Smooth muscle cell of the brain vasculature (primary cell): Measurements from ENCODE around the gene FCHSD1.
"Not testable (repeated sequence)": the region's sequence is repeated elsewhere in the genome, so short reads cannot be mapped to it uniquely, and the experiment has no call there.

Experiments
- DNase-seq: peaks from one replicate; pipeline ENCODE4 v3.0.0-alpha.2; 2012; ENCODE audit warnings: low read depth, low spot score

FCHSD1 gene

DNA sequence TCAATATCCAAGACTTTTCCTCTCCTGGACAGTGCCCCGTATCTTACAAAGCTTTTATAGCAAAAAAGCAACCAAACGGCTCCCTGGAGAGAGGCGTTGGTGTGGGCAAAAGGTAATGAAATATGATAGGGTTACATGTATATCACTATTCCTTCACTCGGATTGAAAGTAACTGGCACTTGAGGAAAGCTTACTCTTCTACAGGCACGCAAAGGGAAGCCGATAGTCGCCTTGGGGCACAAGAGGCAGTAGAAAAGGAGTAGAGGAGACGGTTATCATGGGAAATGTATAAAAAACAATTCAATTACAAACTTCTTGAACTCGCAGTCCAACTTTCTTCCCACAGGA lies 33.6 kb downstream of the FCHSD1 start:
- DNase-seq = no peak

DNA sequence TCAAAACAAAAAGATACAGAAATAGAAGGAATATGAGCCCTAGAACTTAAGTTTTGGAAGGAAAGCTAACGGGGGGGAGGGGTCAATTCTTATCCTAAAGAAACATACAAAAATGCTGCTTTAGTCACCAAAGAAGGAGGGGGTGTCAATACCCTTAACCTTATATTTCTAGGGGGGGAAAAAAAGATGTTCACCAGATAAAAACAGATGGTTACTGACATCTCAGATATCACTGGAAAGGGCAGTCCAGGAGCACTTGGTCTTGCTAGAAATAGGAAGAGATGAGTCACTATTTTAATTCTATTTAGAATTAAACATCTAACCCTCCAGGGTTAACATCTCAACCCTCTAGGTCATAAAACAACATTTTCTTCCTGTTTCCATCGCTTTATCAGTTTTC lies 34.1 kb downstream of the FCHSD1 start:
- no peak for DNase-seq

DNA sequence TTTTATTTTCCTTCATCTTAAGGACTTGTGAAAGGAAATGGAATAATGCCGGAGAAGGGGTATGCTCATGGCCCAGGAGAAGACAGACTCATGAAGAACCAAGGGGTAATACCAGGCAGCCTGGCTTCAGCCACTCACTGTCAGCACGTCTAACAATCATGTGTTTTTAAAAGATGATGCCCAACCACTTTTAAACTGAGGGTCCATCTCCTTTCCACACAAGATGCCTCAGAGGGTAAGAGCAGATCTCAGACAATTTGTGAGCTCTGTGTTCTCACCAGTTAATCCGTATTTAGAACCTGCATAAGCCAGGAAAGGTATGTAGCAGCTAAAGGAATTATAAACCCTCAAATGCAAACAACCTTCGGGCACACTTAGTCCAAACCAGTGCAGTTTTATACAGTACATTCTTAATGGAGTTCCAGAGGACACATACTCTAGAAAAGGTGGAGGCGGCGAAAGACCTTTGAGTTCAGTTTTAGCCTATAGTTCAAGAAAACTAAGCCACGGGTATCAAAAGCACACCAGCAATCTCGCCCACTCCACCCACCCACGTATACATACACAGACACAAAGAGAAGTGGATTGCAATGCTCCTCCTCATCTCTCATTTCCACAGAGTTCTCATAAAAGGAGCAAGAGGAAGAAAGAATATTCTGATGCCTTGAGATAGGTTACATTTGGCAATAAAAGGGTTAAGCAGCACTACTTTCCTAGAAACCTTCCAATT lies 35.1 kb downstream of the FCHSD1 start:
- no peak for DNase-seq

DNA sequence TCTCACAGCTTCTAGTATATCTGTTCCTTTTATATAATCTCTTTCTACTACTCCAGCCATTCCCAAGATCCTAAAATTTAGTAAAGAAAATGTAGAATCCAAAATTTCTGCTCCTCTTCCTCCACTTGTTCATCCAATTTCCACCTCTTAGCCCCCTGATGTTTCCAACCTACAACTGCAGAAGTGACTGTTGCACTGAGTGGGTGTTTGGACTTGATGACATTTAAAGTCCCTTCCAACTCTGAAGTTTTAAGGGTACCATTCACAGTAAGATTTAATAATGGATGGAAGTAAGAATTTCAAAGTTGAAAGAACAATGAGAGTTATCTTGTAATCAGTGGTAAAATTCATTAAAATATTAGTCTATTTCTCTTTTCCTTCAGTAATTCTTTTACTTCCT lies 37.9 kb downstream of the FCHSD1 start:
- DNase-seq = no peak

DNA sequence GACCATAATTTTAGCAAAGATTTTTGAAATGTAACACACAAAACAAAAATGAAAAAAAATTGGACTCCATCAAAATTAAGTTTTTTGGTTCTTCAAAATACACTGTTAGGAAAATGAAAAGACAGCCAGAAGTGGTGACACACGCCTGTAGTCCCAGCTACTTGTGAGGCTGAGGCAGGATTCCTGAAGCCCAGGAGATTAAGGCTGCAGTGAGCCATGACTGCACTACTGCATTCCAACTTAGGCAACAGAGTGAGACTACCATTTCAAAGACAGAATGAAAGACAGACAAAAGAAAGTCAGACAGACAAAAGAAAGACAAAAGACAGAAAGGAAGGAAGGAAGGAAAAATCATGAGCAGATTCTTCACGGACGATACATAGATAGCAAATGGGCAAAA lies 39.9 kb downstream of the FCHSD1 start:
- DNase-seq = no peak

DNA sequence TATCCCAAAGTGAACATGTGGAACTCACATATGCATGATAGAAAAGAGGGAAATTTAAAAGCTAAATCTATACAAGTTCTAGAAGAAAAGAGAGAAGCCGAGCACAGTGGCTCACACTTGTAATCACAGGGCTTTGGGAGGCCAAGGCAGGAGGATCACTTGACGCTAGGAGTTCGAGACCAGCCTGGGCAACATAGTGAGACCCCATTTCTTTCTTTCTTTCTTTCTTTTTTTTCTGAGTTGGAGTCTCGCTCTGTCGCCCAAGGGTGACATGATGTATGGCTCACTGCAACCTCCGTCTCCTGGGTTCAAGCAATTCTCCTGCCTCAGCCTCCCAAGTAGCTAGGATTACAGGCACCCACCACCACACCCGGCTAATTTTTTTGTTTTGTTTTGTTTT lies 41.3 kb downstream of the FCHSD1 start:
- not testable (repeated sequence) for DNase-seq

DNA sequence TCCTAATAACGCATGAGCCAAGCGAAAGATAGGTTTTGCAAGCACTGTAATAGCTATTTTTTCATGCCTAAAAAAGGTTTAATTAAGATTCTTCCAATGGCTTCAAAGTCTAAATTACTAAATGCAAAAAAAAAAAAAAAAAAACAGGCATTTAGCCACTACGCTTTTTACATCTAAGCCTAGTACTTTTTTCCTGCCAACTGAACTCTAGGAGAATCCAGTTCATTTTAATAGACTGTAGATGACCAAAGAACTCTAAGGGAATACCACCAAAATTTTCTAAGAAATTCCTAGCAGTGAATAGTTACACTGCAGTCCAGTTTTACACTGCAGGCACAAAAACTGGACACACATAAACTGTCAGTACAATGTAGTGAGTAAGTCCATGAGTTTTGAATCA lies 42.2 kb downstream of the FCHSD1 start:
- DNase-seq = no peak

DNA sequence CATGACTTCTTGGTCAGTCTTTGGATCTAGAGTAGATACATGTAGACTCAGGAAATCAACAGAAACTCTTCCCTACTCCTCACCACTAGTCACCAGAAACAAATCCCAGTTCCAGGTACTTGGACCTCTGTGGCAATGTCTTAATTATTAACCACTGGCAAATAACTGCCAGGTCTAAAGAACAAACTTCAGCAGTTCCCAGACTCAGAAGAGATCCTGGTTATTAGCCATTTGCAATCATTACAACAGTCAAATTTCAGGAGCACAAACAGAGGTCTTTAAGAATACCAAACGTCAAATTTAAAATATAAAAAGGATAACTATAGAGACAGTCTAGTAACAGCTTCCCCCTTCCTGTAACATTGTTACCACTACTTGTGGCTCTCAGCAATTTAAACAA lies 42.7 kb downstream of the FCHSD1 start:
- no peak for DNase-seq

DNA sequence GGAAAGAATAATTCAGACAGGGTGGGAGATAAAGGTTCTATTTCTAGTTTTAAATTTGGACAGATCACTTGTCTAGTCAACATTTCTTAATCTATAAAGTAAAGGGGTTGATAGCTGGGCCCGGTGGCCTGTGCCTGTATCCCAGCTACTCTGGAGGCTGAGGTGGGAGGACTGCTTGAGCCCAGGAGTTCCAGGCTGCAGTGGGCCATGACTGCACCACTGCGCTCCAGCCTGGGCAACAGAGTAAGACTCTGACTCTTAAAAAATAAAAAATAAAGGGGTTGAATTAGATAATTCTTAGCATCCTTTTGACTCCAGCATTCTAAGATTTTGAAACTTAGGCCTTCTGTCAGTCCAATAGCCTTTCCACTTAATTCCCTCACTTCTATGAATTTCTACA lies 43.2 kb downstream of the FCHSD1 start:
- no peak for DNase-seq

DNA sequence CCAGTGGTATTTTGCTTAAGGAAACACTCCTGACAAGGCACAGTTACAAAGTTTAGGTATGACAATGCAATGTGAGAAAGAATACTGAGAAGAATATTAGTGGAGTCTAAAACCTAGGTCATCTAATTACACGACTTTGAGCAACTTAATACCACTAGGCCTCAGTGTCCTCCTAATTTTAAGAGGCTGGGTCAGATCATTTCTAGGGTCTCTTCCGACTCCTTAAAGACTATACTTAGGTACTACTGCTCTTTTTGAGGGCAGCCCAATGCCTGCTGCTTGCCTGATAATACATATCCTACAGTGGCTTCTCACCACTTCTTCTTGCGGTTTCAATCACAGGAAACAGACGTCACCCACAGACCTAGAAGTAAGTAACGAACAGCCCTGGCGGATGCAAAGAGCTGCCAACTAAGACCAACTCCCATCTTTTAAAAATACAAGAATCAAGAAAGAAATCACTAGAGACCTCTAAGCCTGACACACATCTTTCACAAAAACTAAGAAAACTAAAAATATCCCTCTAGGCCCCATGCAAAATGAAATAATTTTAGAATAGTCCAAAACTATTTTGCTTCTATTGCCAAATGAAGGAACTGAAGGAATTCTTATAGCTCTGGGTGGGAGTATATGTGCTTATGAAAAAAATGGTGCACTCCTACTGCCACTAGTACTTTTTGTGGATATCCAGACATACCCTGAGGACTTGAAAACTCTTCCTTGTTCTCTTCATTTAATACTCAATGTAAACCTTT lies 45.5 kb downstream of the FCHSD1 start:
- DNase-seq = no peak

DNA sequence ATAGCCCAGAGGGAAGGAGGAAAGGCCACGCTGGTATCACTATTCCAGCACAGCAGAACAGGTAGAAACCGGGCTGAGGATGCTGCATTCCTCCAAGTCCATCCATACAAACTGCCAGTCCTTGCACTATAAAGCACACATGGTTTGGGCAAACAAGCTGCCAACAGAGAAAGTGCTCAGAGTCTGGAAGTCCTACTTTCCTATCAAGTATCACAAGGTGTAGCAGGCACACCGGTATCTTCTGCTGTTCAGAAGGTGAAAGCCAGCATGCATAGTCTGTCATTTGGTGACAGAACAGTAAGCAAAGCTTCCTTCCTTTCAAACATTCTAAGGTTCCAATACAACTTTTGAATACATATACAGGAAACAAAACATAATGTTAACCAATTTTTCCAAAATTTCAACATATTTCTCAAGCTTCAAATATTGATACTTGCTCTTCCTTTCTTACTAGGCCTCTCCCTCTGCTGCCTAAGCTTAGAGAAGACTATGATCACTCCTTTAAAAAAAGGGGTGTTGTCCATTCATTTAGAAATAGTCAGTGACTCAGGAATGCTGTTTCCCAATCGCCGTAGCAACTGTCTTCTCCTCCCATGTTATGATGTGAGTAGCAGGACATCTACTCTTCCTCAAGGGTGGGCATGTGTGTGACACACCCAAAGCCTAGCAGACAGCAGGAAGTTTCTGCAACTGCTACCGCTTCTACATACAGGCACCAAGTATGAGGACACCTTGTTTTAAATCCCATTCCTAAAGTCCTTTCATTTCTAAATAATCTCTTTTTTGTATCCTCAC lies 47.1 kb downstream of the FCHSD1 start:
- no peak for DNase-seq

DNA sequence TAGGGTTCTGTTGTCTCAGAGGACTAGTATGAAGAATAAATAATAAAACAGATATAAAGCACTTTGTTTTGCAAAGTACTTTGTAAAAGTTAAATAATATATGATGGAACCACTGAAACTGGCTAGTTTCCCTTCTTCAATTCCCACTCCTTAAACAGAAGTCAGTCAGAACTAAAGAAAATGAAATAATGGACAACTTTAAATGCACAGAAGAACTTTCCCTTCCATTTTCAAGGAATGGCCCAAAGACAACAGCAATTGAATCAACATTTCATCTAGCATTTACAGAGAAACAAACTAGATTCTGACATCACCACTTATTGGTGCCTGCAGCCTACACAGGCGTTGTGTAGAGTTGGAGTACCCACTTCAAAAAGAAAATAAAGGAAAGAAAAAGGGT lies 48.6 kb downstream of the FCHSD1 start:
- DNase-seq = no peak

DNA sequence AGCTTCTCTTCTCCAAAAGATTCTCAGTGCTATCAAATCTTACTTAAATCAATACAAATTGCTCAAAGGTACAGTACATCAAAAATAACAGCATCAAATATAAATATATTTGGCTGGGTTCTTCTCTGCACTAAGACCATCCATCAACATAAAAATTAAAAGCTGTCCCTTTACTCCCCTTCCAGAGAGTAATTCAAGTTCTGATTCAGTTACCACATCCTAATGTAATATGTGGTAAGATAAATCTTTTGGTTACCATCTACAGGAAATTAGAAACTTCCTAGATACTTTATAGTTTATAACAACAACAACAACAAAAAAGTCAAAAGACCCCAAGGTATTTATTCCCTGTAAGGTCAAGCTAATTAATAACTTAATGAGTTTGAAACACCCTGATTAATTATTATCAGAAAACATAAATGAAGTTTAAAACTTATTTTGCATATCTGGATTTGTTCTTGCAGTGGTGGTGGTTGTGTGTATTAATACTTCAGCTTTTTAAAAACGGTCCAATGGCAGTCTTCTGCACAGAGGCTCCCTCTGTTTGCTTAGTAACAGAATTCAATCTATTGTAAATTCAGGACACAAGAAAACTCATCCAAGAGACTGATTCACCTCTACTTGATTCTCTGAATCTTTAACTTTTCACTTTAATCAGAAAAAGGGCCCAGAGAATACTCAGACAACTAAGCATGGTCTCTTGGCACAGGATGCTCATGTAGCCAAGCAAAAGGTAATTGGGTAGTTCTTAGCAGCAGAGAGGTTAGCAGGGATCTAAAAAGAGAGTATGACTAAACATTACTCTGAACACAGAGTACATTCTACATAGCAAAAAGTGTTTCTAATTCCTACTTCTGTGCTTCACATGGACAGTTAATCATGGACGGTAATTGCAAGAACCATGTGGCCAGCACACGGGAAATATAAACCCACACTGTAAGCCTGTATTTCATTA lies 52.5 kb downstream of the FCHSD1 start:
- no peak for DNase-seq

DNA sequence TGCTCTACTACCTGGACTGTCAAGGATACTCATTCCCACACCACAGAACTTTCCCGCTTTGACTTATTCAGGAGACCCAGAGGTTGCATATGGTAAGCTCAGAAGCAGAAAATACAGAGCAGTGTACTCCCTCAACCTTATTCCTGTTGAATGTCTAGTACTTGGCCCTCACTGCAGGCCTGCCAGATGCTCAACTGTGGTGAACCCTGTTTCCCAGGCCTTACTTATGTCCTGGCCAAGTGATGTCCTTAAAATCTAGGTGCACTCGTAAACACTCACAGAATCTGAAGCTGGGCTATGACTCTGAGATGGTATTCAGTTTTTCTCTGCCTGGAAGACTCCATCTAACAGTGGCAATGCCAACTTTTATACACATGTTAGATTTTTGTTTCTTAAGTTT lies 53.4 kb downstream of the FCHSD1 start:
- DNase-seq = no peak

DNA sequence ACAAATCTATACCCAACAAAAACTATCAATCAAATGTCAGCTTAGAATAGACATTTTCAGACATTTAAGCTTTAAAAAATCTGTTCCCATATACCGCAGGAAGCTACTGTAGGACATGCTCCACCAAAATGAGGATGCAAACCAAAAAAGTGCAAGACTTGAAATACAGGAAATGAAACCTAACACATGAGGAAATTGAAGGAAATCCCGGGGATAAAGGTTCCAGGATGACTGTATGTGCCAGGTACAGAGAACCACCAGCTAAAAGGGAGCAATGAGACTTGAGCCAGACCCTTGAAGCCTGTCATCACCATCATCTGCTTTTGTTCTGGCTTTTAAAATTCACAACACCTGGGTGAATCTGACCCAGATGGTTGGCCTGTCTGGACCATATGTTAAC lies 53.8 kb downstream of the FCHSD1 start:
- no peak for DNase-seq

DNA sequence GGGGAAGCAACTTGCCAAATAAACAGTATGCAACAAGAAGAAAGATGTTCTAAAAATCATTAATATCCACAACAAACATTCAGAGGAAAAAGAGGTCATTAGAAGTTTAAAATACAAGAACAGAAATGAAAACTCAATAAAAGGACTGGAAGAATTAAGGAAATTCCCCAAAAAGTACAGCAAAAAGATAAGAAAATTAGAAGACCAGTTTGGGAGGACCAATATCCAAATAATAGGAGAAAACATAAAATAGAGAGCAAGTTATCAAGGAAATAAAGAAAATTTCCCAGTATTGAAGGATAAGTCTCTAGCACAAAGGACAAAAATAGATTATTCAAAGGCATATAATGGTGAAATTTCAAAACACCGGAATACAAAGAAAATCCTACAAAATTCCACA lies 54.4 kb downstream of the FCHSD1 start:
- DNase-seq = no peak

DNA sequence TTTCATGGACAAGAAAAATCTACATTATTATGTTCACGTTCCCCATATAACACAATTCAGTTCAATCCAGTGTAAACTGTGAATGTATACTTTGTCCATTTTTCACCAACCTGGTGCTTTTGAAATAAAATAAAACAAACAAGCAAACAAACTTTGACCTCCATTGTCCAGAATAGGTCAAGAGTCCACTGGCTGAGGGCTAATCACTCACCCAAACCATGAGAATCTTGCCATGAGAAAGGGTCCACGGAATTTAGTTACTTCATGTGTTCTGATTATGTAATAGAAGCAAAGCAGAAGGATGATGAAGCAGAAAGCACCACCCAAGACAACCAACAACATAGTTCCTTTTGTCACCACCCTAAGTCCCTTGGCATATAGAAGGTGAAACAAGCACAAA lies 61.1 kb downstream of the FCHSD1 start:
- no peak for DNase-seq
